Nephron (organoid): ENCODE data around the gene TPD52L2.
A peak's percentile ranks its signal among the peaks of the same experiment; 100 is the strongest.
"Not testable (repeated sequence)": the region's sequence is repeated elsewhere in the genome, so short reads cannot be mapped to it uniquely, and the experiment has no call there.

Experiments used
- H3K27ac Mint-ChIP-seq, 3 experiments: 2 replicates each; pipeline ENCODE4 v1.8.0; 2020; ENCODE audit warnings: mixed read lengths in 3 of 3, mild to moderate bottlenecking in 2 of 3, moderate library complexity in 1 of 3
- H3K27me3 Mint-ChIP-seq: 2 replicates; pipeline ENCODE4 v1.8.0; 2021; ENCODE audit warnings: low read depth, mild to moderate bottlenecking, moderate library complexity, mixed read lengths
- H3K36me3 Mint-ChIP-seq: 2 replicates; pipeline ENCODE4 v1.8.0; 2020; ENCODE audit warnings: low read depth, mixed read lengths
- H3K4me1 Mint-ChIP-seq: 2 replicates; pipeline ENCODE4 v1.8.0; 2020; ENCODE audit warnings: mixed read lengths
- H3K4me3 Mint-ChIP-seq, 3 experiments: 2 replicates each; pipeline ENCODE4 v1.8.0; 2020; ENCODE audit warnings: mild to moderate bottlenecking in 3 of 3, mixed read lengths in 3 of 3, moderate library complexity in 2 of 3
- H3K9me3 Mint-ChIP-seq: 2 replicates; pipeline ENCODE4 v1.8.0; 2020; ENCODE audit warnings: mixed read lengths
- TF ChIP-seq, protein P1 (sequence below), 3 experiments: fragments of 200-600 bp; sonication (generic); IDR thresholded peaks; one replicate each; pipeline ENCODE4 v1.5.0; 2021; ENCODE audit warnings: antibody characterized with exemption in 3 of 3; ENCODE audit not compliant: unreplicated experiment in 3 of 3

Gene TPD52L2

DNA sequence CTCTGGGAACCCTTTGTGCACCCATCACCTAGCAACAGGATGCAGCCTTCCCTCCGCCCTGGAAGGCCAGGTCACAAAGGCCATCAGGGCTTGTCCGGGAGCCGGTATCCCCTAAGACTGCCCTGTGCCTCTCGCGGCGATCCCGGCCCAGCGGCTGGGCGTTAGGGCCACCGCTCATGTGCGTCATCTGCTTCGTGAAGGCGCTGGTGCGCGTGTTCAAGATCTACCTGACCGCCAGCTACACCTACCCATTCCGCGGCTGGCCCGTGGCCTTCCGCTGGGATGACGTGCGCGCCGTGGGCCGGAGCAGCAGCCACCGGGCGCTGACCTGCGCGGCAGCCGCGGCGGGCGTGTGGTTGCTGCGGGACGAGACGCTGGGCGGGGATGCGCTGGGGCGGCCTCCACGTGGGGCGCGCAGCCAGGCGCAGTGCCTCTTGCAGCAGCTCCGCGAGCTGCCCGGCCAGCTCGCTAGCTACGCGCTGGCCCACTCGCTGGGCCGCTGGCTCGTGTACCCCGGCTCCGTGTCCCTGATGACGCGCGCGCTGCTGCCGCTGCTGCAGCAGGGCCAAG lies 3.6 kb upstream of the TPD52L2 start, which contains the start of gene ABHD16B:
TSS of gene ABHD16B (plus strand) at position 134 of the 570 bp plus-strand sequence. CDS start at position 177, 43 bp downstream.
- peak within 1 kb of the TSS in 1 of 3 experiments; percentile 48 for H3K4me3 Mint-ChIP-seq
- no peaks in the 10 kb centered on the region for H3K27me3 Mint-ChIP-seq
- TF ChIP-seq, protein P1, sequence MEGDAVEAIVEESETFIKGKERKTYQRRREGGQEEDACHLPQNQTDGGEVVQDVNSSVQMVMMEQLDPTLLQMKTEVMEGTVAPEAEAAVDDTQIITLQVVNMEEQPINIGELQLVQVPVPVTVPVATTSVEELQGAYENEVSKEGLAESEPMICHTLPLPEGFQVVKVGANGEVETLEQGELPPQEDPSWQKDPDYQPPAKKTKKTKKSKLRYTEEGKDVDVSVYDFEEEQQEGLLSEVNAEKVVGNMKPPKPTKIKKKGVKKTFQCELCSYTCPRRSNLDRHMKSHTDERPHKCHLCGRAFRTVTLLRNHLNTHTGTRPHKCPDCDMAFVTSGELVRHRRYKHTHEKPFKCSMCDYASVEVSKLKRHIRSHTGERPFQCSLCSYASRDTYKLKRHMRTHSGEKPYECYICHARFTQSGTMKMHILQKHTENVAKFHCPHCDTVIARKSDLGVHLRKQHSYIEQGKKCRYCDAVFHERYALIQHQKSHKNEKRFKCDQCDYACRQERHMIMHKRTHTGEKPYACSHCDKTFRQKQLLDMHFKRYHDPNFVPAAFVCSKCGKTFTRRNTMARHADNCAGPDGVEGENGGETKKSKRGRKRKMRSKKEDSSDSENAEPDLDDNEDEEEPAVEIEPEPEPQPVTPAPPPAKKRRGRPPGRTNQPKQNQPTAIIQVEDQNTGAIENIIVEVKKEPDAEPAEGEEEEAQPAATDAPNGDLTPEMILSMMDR (IDR thresholded peaks at IDR 0.05; ENCODE audit: unreplicated experiment in 3 of 3): no peak
- H3K27ac Mint-ChIP-seq: peak within 1 kb of the TSS in 2 of 3 experiments; percentile 20 to 93
- peaks cover 45% of the 10 kb centered on the region for H3K4me1 Mint-ChIP-seq
- H3K36me3 Mint-ChIP-seq: peaks cover 3% of the 10 kb centered on the region
- H3K9me3 Mint-ChIP-seq: no peaks in the 10 kb centered on the region

DNA sequence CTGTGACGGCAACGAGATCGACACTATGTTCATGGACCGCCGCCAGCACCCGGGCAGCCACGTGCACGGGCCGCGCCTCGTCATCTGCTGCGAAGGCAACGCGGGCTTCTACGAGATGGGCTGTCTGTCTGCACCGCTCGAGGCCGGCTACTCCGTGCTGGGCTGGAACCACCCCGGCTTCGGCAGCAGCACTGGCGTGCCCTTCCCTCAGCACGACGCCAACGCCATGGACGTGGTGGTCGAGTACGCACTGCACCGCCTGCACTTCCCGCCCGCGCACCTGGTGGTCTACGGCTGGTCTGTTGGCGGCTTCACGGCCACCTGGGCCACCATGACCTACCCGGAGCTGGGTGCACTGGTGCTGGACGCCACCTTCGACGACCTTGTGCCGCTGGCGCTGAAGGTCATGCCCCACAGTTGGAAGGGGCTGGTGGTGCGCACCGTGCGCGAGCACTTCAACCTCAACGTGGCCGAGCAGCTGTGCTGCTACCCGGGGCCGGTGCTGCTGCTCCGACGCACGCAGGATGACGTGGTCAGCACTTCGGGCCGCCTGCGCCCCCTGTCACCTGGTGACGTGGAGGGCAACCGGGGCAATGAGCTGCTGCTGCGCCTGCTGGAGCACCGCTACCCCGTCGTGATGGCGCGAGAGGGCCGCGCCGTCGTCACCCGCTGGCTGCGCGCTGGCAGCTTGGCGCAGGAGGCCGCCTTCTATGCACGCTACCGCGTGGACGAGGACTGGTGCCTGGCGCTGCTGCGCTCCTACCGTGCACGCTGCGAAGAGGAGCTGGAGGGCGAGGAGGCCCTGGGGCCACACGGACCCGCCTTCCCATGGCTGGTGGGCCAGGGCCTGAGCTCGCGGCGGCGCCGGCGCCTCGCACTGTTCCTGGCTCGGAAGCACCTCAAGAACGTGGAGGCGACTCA lies 2.8 kb upstream of the TPD52L2 start:
- H3K27ac Mint-ChIP-seq: no peak overlapping the region
- TF ChIP-seq, protein P1 (IDR thresholded peaks at IDR 0.05; ENCODE audit: unreplicated experiment in 3 of 3): no peak
- H3K27me3 Mint-ChIP-seq: no peaks in the 10 kb centered on the region
- no peak overlapping the region for H3K4me3 Mint-ChIP-seq
- peaks cover 40% of the 10 kb centered on the region for H3K4me1 Mint-ChIP-seq
- H3K9me3 Mint-ChIP-seq: no peaks in the 10 kb centered on the region
- peaks cover 3% of the 10 kb centered on the region for H3K36me3 Mint-ChIP-seq

DNA sequence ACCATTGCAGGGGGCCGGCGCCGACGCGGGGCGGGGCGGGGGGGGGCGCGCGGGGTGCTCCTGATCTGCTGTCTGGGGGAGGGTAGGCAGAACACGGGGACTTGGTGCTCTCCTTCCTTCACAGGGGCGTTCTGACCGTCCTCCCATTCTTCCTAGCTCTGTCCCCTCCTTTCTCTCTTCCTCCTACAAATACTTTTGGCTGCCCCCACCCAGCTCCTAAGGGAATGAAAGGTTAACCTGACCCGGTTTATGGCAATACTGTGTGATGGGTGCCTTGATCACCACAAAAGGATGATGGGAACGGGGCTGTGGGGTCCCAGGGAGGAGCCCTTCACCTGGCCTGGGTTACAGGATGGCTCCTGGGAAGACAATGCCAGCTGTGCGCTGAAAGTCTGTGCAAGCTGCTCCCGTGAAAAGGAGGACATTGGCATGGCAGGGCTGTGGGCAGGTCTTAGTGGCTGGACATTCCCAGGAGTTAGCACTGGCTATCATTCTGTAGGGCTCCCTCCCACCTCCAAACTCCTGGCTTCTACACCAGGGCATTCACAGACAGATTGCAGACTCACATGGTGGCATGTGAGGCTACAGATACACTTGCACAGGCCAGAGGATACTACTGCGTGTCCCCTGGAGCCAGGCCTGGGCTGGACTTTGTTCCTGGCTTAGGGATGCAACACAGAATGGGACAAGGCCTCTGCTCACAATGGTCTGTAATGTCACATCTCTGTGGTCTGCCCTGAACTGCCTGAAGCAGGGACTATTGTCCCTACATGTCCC lies 1.9 kb upstream of the TPD52L2 start:
- Mint-ChIP-seq H3K27me3 (no peaks in the 10 kb centered on the region), H3K4me1 (peaks cover 32% of the 10 kb centered on the region), H3K36me3 (peaks cover 7% of the 10 kb centered on the region), H3K4me3 (peak overlapping the region; percentile 88 to 94 (median 91)), H3K27ac (peak overlapping the region; percentile 83 to 96 (median 87)), H3K9me3 (no peaks in the 10 kb centered on the region)
- TF ChIP-seq, protein P1 (IDR thresholded peaks at IDR 0.05; ENCODE audit: unreplicated experiment in 3 of 3): no peak

DNA sequence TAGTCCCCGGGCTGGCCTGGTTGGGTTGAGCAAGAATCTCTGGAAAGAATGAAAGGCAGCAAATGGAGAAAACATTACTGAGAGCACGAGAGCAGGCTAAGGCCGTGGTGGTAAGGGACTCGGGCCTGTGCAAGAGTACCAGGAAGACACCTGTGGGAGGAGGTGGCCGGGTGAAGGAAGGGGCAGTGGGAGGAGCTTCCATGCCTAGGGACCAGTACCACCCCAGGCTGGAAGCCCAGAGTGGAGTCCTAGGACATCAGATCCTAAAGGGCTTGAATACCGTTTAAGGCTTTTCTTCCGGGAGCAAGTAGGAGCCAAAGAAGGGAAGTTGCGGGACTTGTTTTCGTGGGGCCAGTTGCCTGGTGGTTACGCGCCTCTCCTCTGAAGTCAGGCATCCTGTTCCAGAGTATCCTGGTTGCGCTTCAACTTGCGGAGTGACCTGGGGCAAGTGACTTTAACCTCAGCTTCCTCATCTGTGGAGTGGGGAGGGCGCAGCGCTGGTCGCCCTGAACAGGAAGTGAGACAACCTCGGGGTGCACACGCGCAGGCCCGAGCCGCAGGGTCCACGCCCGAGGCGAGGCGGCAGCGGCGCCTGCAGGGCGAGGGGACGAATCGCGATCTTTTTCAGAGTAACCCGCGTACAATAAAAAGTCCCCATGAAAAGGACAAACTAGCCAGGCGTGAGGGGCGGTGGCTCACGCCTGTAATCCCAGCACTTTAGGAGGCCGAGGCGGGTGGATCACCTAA lies 1.1 kb upstream of the TPD52L2 start:
- H3K9me3 Mint-ChIP-seq: no peaks in the 10 kb centered on the region
- H3K27ac Mint-ChIP-seq: peak overlapping the region; percentile 83 to 96 (median 87)
- H3K36me3 Mint-ChIP-seq: peaks cover 10% of the 10 kb centered on the region
- H3K27me3 Mint-ChIP-seq: no peaks in the 10 kb centered on the region
- TF ChIP-seq, protein P1 (IDR thresholded peaks at IDR 0.05; ENCODE audit: unreplicated experiment in 3 of 3): peak; percentile 67 to 80 (median 75)
- peak overlapping the region; percentile 88 to 94 (median 91) for H3K4me3 Mint-ChIP-seq
- peaks cover 27% of the 10 kb centered on the region for H3K4me1 Mint-ChIP-seq

DNA sequence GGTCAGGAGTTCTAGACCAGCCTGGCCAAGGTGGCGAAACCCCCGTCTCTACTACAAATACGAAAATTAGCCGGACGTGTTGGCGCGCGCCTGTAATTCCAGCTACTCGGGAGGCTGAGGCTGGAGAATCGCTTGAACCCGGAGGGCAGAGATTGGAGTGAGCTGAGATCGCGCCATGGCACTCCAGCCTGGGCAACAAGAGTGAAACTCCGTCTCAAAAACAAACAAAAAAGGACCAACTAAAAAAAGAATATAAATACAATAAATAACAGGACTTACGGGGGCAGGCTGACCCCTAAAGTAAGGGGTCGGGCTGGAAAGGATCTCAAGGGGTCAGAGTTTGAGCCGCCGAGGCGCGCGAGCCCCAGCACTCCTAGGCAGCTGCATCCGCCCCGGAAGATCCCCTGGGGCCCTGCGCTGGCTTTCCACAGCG lies 509 bp upstream of the TPD52L2 start:
- Mint-ChIP-seq H3K4me1 (peaks cover 23% of the 10 kb centered on the region), H3K4me3 (peak overlapping the region; percentile 88 to 94 (median 91)), H3K9me3 (no peaks in the 10 kb centered on the region), H3K27ac (peak overlapping the region; percentile 83 to 96 (median 87)), H3K27me3 (no peaks in the 10 kb centered on the region), H3K36me3 (peaks cover 16% of the 10 kb centered on the region)
- TF ChIP-seq, protein P1 (IDR thresholded peaks at IDR 0.05; ENCODE audit: unreplicated experiment in 3 of 3): peak in 1 of 3 experiments; percentile 10

DNA sequence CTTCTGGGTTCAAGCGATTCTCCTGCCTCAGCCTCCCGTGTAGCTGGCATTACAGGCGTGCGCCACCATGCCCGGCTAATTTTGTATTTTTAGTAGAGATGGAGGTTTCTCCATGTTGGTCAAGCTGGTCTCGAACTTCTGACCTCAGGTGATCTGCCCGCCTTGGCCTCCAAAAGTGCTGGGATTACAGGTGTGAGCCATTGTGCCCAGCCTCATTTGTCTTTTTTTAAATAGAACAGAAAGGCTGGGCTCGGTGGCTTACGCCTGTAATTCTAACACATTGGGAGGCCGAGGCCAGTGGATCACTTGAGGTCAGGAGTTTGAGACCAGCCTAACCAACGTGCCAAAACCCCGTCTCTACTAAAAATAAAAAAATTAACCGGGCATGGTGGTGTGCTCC lies 2.0 kb downstream of the TPD52L2 start:
- not testable (repeated sequence) for H3K9me3 Mint-ChIP-seq, H3K27me3 Mint-ChIP-seq, H3K27ac Mint-ChIP-seq
- Mint-ChIP-seq H3K4me1 (peaks cover 23% of the 10 kb centered on the region), H3K4me3 (peak overlapping the region; percentile 88 to 94 (median 91)), H3K36me3 (peaks cover 23% of the 10 kb centered on the region)
